ENCODE measurements around the gene SMPD1. TPM values are rescaled to one million over a fixed set of nuclear protein-coding genes. Genes with fewer than 3 reads are reported as not detected.

SMPD1 gene
- total and polyA plus RNA-seq, 2 experiments from 2014 or later, result 0.76 to 0.97 TPM

- TF ChIP-seq REST (IDR thresholded peaks at IDR 0.05; ENCODE audit: unreplicated experiment), result no peak
- no peak for TF ChIP-seq ZNF331 (CRISPR knock-in tag; IDR thresholded peaks at IDR 0.05; ENCODE audit: low read depth)
These were observed 3.9 kb downstream of the SMPD1 start (continued) for GRCh38 chr11:6393989-6394670.

GRCh38 chr11:6395470-6396060 lies 5.3 kb downstream of the SMPD1 start:
- ATAC-seq (no peak), DNase-seq (ENCODE audit: low spot score) (no peak)
- no peak overlapping the region for H3K27ac Mint-ChIP-seq
- no peak overlapping the region for H3K4me2 ChIP-seq
- no peaks in the 10 kb centered on the region for H3K9me2 ChIP-seq (ENCODE audit: insufficient read depth)
- H3K4me1 Mint-ChIP-seq, result no peaks in the 10 kb centered on the region
- H3K4me1 ChIP-seq (ENCODE audit: insufficient read depth), result no peaks in the 10 kb centered on the region
- no peaks in the 10 kb centered on the region for H3K36me3 Mint-ChIP-seq (ENCODE audit: low read depth)
- peaks cover 10% of the 10 kb centered on the region for H3K27me3 Mint-ChIP-seq (ENCODE audit: insufficient read depth, low read depth, poor library complexity)
- no peaks in the 10 kb centered on the region for H4K20me1 ChIP-seq (replicated peaks; ENCODE audit: insufficient read depth)
- no peak overlapping the region for H3K27ac ChIP-seq (ENCODE audit: low read depth)
- H2AFZ ChIP-seq, result no peak overlapping the region
- H3K9me3 Mint-ChIP-seq, result no peaks in the 10 kb centered on the region
- H3K79me2 ChIP-seq (replicated peaks; ENCODE audit: insufficient read depth), result no peaks in the 10 kb centered on the region
- H3K4me3 ChIP-seq, result no peak overlapping the region
- H3F3A ChIP-seq (replicated peaks; ENCODE audit: low read depth), result no peaks in the 10 kb centered on the region
- peaks cover 6% of the 10 kb centered on the region; the same call in 1 of the 2 replicates for H3K27me3 ChIP-seq (ENCODE audit: insufficient read depth)
- H3K4me3 Mint-ChIP-seq, result no peak overlapping the region
- no peak for TF ChIP-seq REST (IDR thresholded peaks at IDR 0.05; ENCODE audit: unreplicated experiment)
- TF ChIP-seq STAT1 (IDR thresholded peaks at IDR 0.05; ENCODE audit: unreplicated experiment), result no peak
- TF ChIP-seq CTCF (conservative IDR thresholded peaks at IDR 0.05; ENCODE audit: low read depth in 2 of 2), result no peak
- H3K36me3 ChIP-seq (ENCODE audit: insufficient read depth), result no peaks in the 10 kb centered on the region

Measured in GM23338 (cell line).